K562 (cell line): ENCODE results near the gene KIF27. TPM values are rescaled to one million over a fixed set of nuclear protein-coding genes. Genes with fewer than 3 reads are reported as not detected.

Experiments
- BHLHE40 ChIP-seq: IDR thresholded peaks from 2 replicates; pipeline ENCODE4 v1.6.1; 2011; ENCODE audit warnings: low read length, improper control_type of control experiment
- CBX3 ChIP-seq, 2 experiments: IDR thresholded peaks; 1 replicate in 1 of 2; 2 replicates in 1 of 2; pipeline ENCODE4 v1.6.1; 2012; ENCODE audit warnings: inconsistent platforms in 2 of 2, low read length in 2 of 2, borderline replicate concordance in 1 of 2, control low read depth in 1 of 2
- HCFC1 ChIP-seq: IDR thresholded peaks from 2 replicates; pipeline ENCODE4 v1.6.1; 2012; ENCODE audit warnings: low read depth, low read length, improper control_type of control experiment
- HNRNPLL ChIP-seq: fragments of 200-400 bp; formaldehyde crosslinking; IDR thresholded peaks from 2 replicates; pipeline ENCODE4 v1.6.1; 2017; ENCODE audit warnings: low read length, low read depth, mild to moderate bottlenecking; ENCODE audit not compliant: poor library complexity, severe bottlenecking
- IRF1 ChIP-seq: sonication (generic); formaldehyde crosslinking; IDR thresholded peaks from 2 replicates; pipeline ENCODE4 v1.8.0; 2022; ENCODE audit warnings: missing genetic modification reagents, mild to moderate bottlenecking, borderline replicate concordance
- KDM5B ChIP-seq: fragments of 200-600 bp; sonication (generic); IDR thresholded peaks from 2 replicates; pipeline ENCODE4 v1.6.1; 2012; ENCODE audit warnings: low read depth, mild to moderate bottlenecking, moderate library complexity, low read length, control low read depth, inconsistent platforms; ENCODE audit not compliant: insufficient replicate concordance
- MAZ ChIP-seq, 2 experiments: fragments of 450-650 bp in 1 of 2; sonication (generic) in 1 of 2; formaldehyde crosslinking; IDR thresholded peaks in 1 of 2; conservative IDR thresholded peaks in 1 of 2; 2 replicates each; pipeline versions ENCODE4 v1.4.0 to v1.5.0; 2020; ENCODE audit warnings: mild to moderate bottlenecking in 1 of 2, missing genetic modification reagents in 1 of 2
- MXI1 ChIP-seq: IDR thresholded peaks from 2 replicates; pipeline ENCODE4 v1.6.1; 2011; ENCODE audit warnings: low read depth, mild to moderate bottlenecking, improper control_type of control experiment, low read length
- POLR2G ChIP-seq: fragments of 200-400 bp; formaldehyde crosslinking; IDR thresholded peaks from 2 replicates; pipeline ENCODE4 v1.6.1; 2017; ENCODE audit warnings: low read depth, mild to moderate bottlenecking, antibody characterized with exemption, low read length, moderate library complexity
- TEAD1 ChIP-seq, 2 experiments: fragments of 450-650 bp in 1 of 2; sonication (generic) in 1 of 2; formaldehyde crosslinking; IDR thresholded peaks; 2 replicates each; pipeline versions ENCODE4 v1.4.0 to v1.8.0; 2020 to 2022; ENCODE audit warnings: mild to moderate bottlenecking in 2 of 2, missing genetic modification reagents in 1 of 2
- ZBED1 ChIP-seq: IDR thresholded peaks from 2 replicates; pipeline ENCODE4 v1.6.1; 2014
- ZFPM2 ChIP-seq: fragments of 250-450 bp; sonication (Bioruptor Pico); IDR thresholded peaks from 2 replicates; pipeline ENCODE4 v1.5.1; 2022; ENCODE audit warnings: mild to moderate bottlenecking
- ZFX ChIP-seq: sonication (generic); formaldehyde crosslinking; IDR thresholded peaks from 2 replicates; pipeline ENCODE4 v1.8.0; 2022; ENCODE audit warnings: mild to moderate bottlenecking, missing genetic modification reagents, moderate library complexity
- ZNF224 ChIP-seq: sonication (generic); formaldehyde crosslinking; IDR thresholded peaks from 2 replicates; pipeline ENCODE4 v1.8.0; 2022; ENCODE audit warnings: mild to moderate bottlenecking, missing genetic modification reagents
- polyA plus RNA-seq, 8 experiments: library from polyadenylated mRNA; depleted of rRNA in 4 of 8; stranded (reverse) in 5 of 8; unstranded in 3 of 8; fragments of >200 nt; fragmentation: Nextera tagmentation in 2 of 8; fragmentation: Illumina TruSeq in 1 of 8; extraction: Ambion mirVana in 2 of 8; extraction: Trizol in 1 of 8; gene quantifications; 2 replicates each; pipeline versions ENCODE4 v1.2.1 to v1.2.3, GENCODE V29; 2011 to 2014; ENCODE audit warnings: inconsistent platforms in 1 of 8, missing spikeins in 1 of 8
- total RNA-seq, 7 experiments: library from RNA; depleted of rRNA in 6 of 7; stranded (reverse); fragments of >200 nt in 6 of 7; fragmentation: Illumina TruSeq in 2 of 7; extraction: Trizol in 2 of 7; gene quantifications; 2 replicates each; pipeline versions ENCODE4 v1.2.1 to v1.2.3, GENCODE V29; 2011 to 2021; ENCODE audit warnings: low replicate concordance in 1 of 7
- TF ChIP-seq, protein P1 (sequence below): fragments of 450-650 bp; IDR thresholded peaks from 2 replicates; pipeline ENCODE4 v1.6.1; 2017; ENCODE audit warnings: antibody characterized with exemption, mild to moderate bottlenecking
- TF ChIP-seq, protein P2 (sequence below): fragments of 450-650 bp; formaldehyde crosslinking; IDR thresholded peaks from 2 replicates; pipeline ENCODE4 v1.4.0; 2022; ENCODE audit warnings: missing genetic modification characterization
- TF ChIP-seq, protein P3 (sequence below): sonication (generic); formaldehyde crosslinking; IDR thresholded peaks from 2 replicates; pipeline ENCODE4 v1.8.1; 2022; ENCODE audit warnings: missing genetic modification reagents

Gene KIF27
- total and polyA plus RNA-seq, 9 of the 15 experiments (the other 6 are each of a cell fraction or from before 2014, with no cell fraction given) = 0.32 to 2.4 (median 0.98) TPM

GRCh38 chr9:83920927-83921707, at the start of gene KIF27 (continued):
- TF ChIP-seq, protein P1, sequence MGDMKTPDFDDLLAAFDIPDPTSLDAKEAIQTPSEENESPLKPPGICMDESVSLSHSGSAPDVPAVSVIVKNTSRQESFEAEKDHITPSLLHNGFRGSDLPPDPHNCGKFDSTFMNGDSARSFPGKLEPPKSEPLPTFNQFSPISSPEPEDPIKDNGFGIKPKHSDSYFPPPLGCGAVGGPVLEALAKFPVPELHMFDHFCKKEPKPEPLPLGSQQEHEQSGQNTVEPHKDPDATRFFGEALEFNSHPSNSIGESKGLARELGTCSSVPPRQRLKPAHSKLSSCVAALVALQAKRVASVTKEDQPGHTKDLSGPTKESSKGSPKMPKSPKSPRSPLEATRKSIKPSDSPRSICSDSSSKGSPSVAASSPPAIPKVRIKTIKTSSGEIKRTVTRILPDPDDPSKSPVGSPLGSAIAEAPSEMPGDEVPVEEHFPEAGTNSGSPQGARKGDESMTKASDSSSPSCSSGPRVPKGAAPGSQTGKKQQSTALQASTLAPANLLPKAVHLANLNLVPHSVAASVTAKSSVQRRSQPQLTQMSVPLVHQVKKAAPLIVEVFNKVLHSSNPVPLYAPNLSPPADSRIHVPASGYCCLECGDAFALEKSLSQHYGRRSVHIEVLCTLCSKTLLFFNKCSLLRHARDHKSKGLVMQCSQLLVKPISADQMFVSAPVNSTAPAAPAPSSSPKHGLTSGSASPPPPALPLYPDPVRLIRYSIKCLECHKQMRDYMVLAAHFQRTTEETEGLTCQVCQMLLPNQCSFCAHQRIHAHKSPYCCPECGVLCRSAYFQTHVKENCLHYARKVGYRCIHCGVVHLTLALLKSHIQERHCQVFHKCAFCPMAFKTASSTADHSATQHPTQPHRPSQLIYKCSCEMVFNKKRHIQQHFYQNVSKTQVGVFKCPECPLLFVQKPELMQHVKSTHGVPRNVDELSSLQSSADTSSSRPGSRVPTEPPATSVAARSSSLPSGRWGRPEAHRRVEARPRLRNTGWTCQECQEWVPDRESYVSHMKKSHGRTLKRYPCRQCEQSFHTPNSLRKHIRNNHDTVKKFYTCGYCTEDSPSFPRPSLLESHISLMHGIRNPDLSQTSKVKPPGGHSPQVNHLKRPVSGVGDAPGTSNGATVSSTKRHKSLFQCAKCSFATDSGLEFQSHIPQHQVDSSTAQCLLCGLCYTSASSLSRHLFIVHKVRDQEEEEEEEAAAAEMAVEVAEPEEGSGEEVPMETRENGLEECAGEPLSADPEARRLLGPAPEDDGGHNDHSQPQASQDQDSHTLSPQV = 0 out of 2 replicates have a peak, but pooled peaks have one; percentile 54
- TF ChIP-seq POLR2G (peak; percentile 90), HCFC1 (peak; percentile 39), ZNF224 (peak; percentile 74; the same call in 1 of the 2 replicates), TEAD1 (CRISPR knock-in tag; IDR thresholded peaks at IDR 0.05) (peak in 1 of 2 experiments; percentile 70; a peak in 2 of 4 replicates), ZFX (CRISPR knock-in tag) (peak; percentile 74), ZBED1 (peak; percentile 74; the same call in 1 of the 2 replicates), MXI1 (peak; percentile 70), IRF1 (peak; percentile 65; the same call in 1 of the 2 replicates), BHLHE40 (0 out of 2 replicates have a peak, but pooled peaks have one; percentile 17), KDM5B (peak; percentile 52), CBX3 (IDR thresholded peaks at IDR 0.05; ENCODE audit: borderline replicate concordance in 1 of 2, low read length in 2 of 2) (peak in 1 of 2 experiments; percentile 85; a peak in 2 of 3 replicates), ZFPM2 (CRISPR knock-in tag) (no peak), HNRNPLL (peak; percentile 8), MAZ (CRISPR knock-in tag; conservative IDR thresholded peaks at IDR 0.05 in 1 of 2, IDR thresholded peaks at IDR 0.05 in 1 of 2) (peak; percentile 29 to 46; a peak in 1 of 4 replicates)
- TF ChIP-seq, protein P2, sequence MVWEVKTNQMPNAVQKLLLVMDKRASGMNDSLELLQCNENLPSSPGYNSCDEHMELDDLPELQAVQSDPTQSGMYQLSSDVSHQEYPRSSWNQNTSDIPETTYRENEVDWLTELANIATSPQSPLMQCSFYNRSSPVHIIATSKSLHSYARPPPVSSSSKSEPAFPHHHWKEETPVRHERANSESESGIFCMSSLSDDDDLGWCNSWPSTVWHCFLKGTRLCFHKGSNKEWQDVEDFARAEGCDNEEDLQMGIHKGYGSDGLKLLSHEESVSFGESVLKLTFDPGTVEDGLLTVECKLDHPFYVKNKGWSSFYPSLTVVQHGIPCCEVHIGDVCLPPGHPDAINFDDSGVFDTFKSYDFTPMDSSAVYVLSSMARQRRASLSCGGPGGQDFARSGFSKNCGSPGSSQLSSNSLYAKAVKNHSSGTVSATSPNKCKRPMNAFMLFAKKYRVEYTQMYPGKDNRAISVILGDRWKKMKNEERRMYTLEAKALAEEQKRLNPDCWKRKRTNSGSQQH (CRISPR knock-in tag) = peak; percentile 24; the same call in 1 of the 2 replicates
- TF ChIP-seq, protein P3, sequence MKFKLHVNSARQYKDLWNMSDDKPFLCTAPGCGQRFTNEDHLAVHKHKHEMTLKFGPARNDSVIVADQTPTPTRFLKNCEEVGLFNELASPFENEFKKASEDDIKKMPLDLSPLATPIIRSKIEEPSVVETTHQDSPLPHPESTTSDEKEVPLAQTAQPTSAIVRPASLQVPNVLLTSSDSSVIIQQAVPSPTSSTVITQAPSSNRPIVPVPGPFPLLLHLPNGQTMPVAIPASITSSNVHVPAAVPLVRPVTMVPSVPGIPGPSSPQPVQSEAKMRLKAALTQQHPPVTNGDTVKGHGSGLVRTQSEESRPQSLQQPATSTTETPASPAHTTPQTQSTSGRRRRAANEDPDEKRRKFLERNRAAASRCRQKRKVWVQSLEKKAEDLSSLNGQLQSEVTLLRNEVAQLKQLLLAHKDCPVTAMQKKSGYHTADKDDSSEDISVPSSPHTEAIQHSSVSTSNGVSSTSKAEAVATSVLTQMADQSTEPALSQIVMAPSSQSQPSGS (CRISPR knock-in tag) = 0 out of 2 replicates have a peak, but pooled peaks have one; percentile 12
